Mucosa of rectum (tissue), 2 donors: ENCODE results near the gene PLLP.
A peak's percentile ranks its signal among the peaks of the same experiment; 100 is the strongest.

Source experiments
- H3K27ac ChIP-seq, 2 donors: one replicate each; pipeline ENCODE4 v1.7.0; 2013; ENCODE audit warnings: inconsistent platforms in 2 of 2, low read depth in 2 of 2, low read length in 2 of 2
- H3K27me3 ChIP-seq, 2 donors: one replicate each; pipeline ENCODE4 v1.7.0; 2013; ENCODE audit warnings: low read length in 2 of 2; ENCODE audit not compliant: control insufficient read depth in 2 of 2, insufficient read depth in 2 of 2
- H3K36me3 ChIP-seq, 2 donors: one replicate each; pipeline ENCODE4 v1.7.0; 2013; ENCODE audit warnings: low read length in 2 of 2; ENCODE audit not compliant: control insufficient read depth in 2 of 2, insufficient read depth in 2 of 2
- H3K4me1 ChIP-seq, 2 donors: one replicate each; pipeline ENCODE4 v1.7.0; 2013; ENCODE audit warnings: low read length in 2 of 2, mild to moderate bottlenecking in 1 of 2; ENCODE audit not compliant: control insufficient read depth in 2 of 2, insufficient read depth in 2 of 2
- H3K4me3 ChIP-seq, 2 donors: one replicate each; pipeline ENCODE4 v1.7.0; 2013; ENCODE audit warnings: low read length in 2 of 2
- H3K9ac ChIP-seq, 2 donors: one replicate each; pipeline ENCODE4 v1.7.0; 2013; ENCODE audit warnings: low read length in 2 of 2, low read depth in 1 of 2, mild to moderate bottlenecking in 1 of 2
- H3K9me3 ChIP-seq, 2 donors: one replicate each; pipeline ENCODE4 v1.7.0; 2013; ENCODE audit warnings: low read length in 2 of 2; ENCODE audit not compliant: control insufficient read depth in 2 of 2
- donor health status: healthy.
- donor health status: Normal muscosa, but diverticular disease.

PLLP gene, protein sequence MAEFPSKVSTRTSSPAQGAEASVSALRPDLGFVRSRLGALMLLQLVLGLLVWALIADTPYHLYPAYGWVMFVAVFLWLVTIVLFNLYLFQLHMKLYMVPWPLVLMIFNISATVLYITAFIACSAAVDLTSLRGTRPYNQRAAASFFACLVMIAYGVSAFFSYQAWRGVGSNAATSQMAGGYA

DNA sequence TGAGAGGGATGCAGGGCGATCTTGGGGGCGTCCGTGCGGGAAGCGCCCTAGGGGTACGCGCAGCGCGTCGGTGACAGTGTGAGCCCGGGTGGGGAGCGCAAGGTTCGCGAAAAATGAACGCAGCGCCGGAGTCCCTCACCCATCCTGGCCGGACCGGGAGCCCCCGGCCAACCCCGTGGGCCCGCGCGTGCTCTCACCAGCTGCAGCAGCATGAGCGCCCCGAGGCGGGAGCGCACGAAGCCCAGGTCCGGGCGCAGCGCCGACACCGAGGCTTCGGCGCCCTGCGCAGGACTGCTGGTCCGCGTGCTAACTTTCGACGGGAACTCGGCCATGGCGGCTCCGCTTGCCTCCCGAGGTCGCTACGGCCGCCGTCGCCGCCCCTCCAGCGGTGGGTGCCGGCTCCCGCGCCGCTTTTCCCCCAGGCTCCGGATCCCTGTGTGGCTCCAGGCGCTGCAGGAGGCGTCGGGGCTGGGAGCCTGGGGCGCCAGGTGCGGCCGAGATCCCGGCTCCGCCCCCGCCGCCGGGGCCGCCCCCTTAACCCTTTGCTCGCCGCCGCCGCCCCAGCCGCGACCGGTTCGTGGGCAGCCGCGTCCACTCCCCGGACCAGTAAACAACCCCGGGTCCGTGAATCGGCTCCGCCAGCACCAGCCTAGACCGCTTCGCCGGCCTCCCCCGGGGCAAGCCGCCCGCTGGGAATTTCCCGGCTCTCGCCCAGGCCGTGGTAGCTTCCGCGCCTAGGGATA, at the start of gene PLLP:
Gene PLLP, minus strand, starts transcription at position 464 of the 743 bp plus-strand sequence. Its CDS starts 132 bp downstream, at position 332.
- Histone ChIP-seq H3K36me3 (no peaks in the 10 kb centered on the region), H3K27me3 (peaks cover 0 to 2% of the 10 kb centered on the region in 2 donors), H3K9ac (peak within 1 kb of the TSS; percentile 6 to 63), H3K4me3 (peak within 1 kb of the TSS; percentile 65 to 78), H3K4me1 (peaks cover 13 to 15% of the 10 kb centered on the region in 2 donors), H3K9me3 (no peaks in the 10 kb centered on the region), H3K27ac (peak within 1 kb of the TSS in 1 of 2 donors; percentile 47)

DNA sequence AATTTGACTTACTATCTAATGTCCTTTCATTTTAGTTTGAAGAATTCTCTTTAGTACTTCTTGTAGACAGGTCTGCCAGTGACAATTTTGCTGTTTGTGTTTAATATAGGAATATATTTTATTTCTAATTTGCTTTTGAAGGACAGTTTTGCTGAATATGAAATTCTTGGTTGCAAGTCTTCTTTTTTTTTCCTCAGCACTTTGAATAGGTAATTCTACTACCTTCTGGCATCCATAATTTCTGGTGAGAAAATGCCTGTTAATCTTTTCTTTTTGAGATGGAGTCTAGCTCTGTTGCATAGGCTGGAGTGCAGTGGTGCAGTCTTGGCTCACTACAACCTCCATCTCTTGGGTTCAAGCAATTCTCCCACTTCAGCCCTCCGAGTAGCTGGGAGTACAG, 48.9 kb upstream of the PLLP start:
- Histone ChIP-seq H3K27me3 (no peaks in the 10 kb centered on the region), H3K4me1 (no peaks in the 10 kb centered on the region), H3K9me3 (no peaks in the 10 kb centered on the region), H3K9ac (no peak overlapping the region), H3K36me3 (no peaks in the 10 kb centered on the region), H3K27ac (no peak overlapping the region), H3K4me3 (no peak overlapping the region)

DNA sequence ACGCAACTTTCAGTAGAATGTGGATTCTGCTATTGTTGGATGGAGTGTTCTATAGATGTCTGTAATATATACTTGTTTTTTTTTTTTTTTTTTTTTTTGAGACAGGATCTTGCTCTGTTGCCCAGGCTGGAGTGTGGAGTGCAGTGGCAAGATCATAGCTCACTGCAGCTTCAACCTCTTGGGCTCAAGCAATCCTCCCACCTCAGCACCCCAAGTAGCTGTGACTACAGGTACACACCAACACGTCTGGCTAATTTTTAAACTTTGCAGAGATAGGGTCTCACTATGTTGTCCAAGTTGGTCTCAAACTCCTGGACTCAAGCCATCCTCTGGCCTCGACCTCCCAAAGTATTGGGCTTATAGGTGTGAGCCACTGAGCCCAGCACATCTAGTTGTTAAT, 46.9 kb upstream of the PLLP start:
- H3K4me1 ChIP-seq: no peaks in the 10 kb centered on the region
- no peak overlapping the region for H3K4me3 ChIP-seq
- H3K36me3 ChIP-seq: no peaks in the 10 kb centered on the region
- no peak overlapping the region for H3K27ac ChIP-seq
- no peaks in the 10 kb centered on the region for H3K9me3 ChIP-seq
- H3K9ac ChIP-seq: no peak overlapping the region
- H3K27me3 ChIP-seq: no peaks in the 10 kb centered on the region

DNA sequence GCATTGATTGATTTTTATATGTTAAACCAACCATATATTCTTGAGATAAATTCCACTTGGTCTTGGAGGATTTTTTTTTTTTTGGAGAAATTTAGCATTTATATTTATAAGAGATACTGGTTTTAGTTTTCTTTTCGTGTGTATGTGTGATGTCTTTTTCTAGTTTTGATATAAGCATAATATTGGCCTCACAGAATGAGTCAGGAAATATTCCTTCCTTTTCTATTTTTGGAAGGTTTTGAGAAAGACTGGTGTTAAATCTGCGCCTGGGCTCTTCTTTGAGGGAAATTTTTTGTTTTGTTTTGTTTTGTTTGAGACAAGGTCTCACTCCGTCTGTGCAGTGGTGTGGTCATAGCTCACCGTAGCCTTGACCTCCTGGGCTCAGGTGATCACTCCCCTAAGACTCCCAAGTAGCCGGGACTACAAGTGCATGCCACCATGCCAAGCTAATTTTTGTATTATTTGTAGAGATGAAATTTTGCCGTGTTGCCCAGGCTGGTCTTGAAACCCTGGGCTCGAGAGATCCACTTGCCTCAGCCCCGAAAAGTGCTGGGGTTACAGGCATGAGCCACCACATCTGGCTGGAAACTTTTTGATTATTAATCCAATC, 45.4 kb upstream of the PLLP start:
- no peaks in the 10 kb centered on the region for H3K4me1 ChIP-seq
- no peak overlapping the region for H3K27ac ChIP-seq
- no peaks in the 10 kb centered on the region for H3K36me3 ChIP-seq
- no peaks in the 10 kb centered on the region for H3K9me3 ChIP-seq
- no peak overlapping the region for H3K9ac ChIP-seq
- no peak overlapping the region for H3K4me3 ChIP-seq
- no peaks in the 10 kb centered on the region for H3K27me3 ChIP-seq

DNA sequence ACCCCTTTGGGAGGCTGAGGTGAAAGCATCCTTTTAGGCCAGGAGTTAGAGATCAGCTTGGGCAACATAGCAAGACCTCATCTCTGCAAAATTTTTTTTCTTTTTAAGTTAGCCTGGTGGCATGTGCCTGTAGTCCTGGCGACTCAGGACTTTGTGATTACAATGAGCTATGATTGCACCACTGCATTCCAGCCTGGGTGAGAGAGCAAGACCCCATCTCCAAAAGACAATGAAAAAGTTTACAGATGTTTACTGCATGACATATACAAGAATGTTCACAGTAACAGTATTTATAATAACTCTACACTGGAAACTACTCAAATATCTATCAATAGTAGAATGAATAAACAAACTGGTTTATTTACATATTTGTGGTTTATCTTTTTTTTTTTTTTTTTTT, 41.0 kb upstream of the PLLP start:
- H3K4me1 ChIP-seq: no peaks in the 10 kb centered on the region
- H3K27me3 ChIP-seq: no peaks in the 10 kb centered on the region
- no peak overlapping the region for H3K27ac ChIP-seq
- H3K9me3 ChIP-seq: no peaks in the 10 kb centered on the region
- no peak overlapping the region for H3K9ac ChIP-seq
- no peak overlapping the region for H3K4me3 ChIP-seq
- H3K36me3 ChIP-seq: no peaks in the 10 kb centered on the region

DNA sequence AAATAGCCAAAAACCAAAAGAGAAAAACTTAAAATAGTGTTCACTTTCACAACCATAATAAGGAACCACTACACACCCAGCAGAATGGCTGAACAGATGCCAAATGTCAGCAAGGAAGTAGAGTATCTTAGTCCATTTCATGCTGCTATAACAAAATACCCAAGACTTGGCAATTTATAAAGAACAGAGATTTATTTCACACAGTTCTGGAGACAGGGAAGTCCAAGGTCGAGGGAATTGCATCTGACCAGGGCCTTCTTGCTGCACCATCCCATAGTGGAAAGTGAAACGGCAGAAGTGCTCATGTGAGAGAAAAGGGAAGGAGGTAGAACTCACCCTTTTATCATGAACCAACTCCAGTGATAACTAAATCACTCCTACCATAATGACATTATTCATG, 40.3 kb upstream of the PLLP start:
- Histone ChIP-seq H3K27ac (no peak overlapping the region), H3K4me3 (no peak overlapping the region), H3K9me3 (no peaks in the 10 kb centered on the region), H3K27me3 (no peaks in the 10 kb centered on the region), H3K36me3 (no peaks in the 10 kb centered on the region), H3K9ac (no peak overlapping the region), H3K4me1 (no peaks in the 10 kb centered on the region)

DNA sequence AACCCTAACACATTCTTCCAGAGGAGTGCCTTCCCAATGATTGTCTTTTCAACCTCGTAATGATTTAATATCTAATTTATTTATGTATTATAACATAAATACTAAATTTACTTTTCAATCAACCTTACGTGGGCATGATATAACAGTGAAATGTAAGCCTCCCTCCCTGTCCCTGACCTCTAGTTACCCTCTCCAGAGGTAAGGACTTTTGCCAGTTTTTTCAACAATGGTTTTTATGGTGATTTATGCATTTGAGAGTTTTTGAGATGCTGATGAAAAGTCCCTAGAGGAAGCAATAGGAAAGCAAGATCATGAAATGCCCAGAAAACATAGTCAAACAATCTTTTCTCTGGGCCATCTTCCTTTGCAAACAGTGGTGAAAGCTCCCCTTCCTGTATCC, 35.2 kb upstream of the PLLP start:
- peaks cover 0 to 2% of the 10 kb centered on the region in 2 donors for H3K27me3 ChIP-seq
- no peak overlapping the region for H3K4me3 ChIP-seq
- H3K27ac ChIP-seq: no peak overlapping the region

DNA sequence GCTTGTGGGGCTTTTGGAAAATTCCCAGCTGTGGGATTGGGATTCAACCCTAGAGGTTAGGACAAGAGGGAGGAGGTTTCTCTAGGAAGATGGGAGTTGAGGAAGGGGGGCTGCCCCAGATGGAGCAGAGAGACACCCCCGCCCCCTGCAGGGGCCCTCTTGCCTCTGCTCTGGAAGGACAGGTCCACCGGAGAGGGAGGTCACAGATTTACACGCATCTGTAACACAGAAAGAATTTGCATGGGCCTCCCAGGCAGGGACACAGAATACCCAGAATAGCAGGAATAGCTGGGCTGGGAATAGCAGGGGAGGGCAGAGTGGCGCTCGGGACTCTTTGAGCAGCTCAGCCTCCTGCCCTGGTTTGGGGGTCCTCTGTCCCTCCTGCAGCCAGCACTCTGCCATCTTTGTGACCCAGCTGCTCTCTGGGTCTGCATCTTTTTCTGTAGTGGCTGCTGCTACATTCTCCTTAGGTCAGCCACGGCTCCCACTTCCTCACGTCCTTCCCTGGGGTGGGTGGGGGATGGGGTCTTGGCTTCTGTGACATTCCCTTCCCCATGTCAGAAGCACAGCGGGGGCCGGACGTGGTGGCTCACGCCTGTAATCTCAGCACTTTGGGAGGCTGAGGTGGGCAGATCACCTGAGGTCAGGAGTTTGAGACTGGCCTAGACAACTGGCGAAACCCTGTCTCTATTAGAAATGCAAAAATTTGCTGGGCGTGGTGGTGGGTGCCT, 33.9 kb upstream of the PLLP start:
- Histone ChIP-seq H3K36me3 (no peaks in the 10 kb centered on the region), H3K27me3 (peaks cover 0 to 2% of the 10 kb centered on the region in 2 donors), H3K4me3 (no peak overlapping the region), H3K9ac (no peak overlapping the region), H3K4me1 (peaks cover 0 to 3% of the 10 kb centered on the region in 2 donors), H3K27ac (no peak overlapping the region), H3K9me3 (no peaks in the 10 kb centered on the region)

More for the DNA sequence above, 35.2 kb upstream of the PLLP start:
- Histone ChIP-seq H3K9me3 (no peaks in the 10 kb centered on the region), H3K9ac (no peak overlapping the region), H3K4me1 (peaks cover 0 to 3% of the 10 kb centered on the region in 2 donors), H3K36me3 (no peaks in the 10 kb centered on the region)

DNA sequence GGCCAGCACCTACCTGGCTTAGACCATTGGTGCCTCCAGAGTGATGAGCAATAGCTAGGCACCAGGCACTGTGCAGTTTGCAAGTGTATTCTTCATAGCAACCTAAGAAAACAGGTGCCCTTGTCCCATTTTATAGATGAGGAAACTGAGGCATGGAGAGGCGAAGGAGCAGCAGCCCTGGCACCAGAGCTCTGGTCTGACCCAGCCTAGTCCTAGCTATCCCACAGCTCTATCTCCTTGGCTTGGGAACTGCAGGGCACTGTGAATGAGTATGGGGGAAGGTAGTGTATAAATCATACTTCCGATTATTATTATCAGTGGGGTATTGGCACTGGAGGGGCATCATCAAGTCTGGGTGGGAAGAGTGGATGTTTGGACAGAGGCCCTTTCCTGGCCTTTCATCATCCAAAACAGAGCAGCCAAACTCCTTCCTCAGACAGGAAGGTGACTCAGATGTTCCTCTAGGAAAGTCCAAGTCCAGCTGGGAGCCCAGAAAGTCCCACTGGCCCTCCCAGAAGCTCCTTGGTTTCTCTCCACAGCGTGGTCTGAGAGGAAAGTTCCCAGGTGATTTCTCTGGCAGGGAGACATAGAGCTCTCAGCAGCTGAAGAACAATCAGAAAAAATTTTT, 32.0 kb upstream of the PLLP start:
- no peaks in the 10 kb centered on the region for H3K36me3 ChIP-seq
- no peak overlapping the region for H3K9ac ChIP-seq
- peaks cover 0 to 3% of the 10 kb centered on the region in 2 donors for H3K4me1 ChIP-seq
- H3K27ac ChIP-seq: peak overlapping the region; percentile 52 to 54
- no peaks in the 10 kb centered on the region for H3K9me3 ChIP-seq
- peaks cover 0 to 2% of the 10 kb centered on the region in 2 donors for H3K27me3 ChIP-seq
- H3K4me3 ChIP-seq: no peak overlapping the region
